ENCODE data around the gene CMBL. TPM values are rescaled to one million over a fixed set of nuclear protein-coding genes. Genes with fewer than 3 reads are reported as not detected.

CMBL gene
- total RNA-seq, 1 experiment from 2014 or later, result 12.6 TPM

GRCh38 chr5:10297646-10298204, 10.0 kb downstream of the CMBL start:
- peaks cover 5 to 10% of the 10 kb centered on the region in 2 experiments for H3K4me1 Mint-ChIP-seq
- no CpG with 5 or more reads among the region's 14 CpGs for WGBS (ENCODE audit: extremely low coverage, insufficient read length, low lambda C conversion rate)
- H3K4me1 ChIP-seq (ENCODE audit: insufficient read depth, low read length), result no peaks in the 10 kb centered on the region
- H3K23me2 ChIP-seq (ENCODE audit: insufficient read length, low read depth, low read length, poor library complexity, severe bottlenecking), result no peaks in the 10 kb centered on the region
- H4K20me1 ChIP-seq (ENCODE audit: control insufficient read depth, insufficient read depth, insufficient read length), result no peaks in the 10 kb centered on the region
- H3K27ac ChIP-seq (ENCODE audit: insufficient read length, low read depth, low read length), result no peak overlapping the region
- H3K27me3 ChIP-seq (ENCODE audit: insufficient read depth, low read length), result no peaks in the 10 kb centered on the region
- peak overlapping the region; percentile 58; the same call in 1 of the 2 replicates for H3K14ac ChIP-seq (ENCODE audit: insufficient read depth, low read length)
- peaks cover 2% of the 10 kb centered on the region for H3K79me2 ChIP-seq (ENCODE audit: insufficient read depth, low read length)
- no peaks in the 10 kb centered on the region for H3K27me3 Mint-ChIP-seq (ENCODE audit: low read depth)
- no peak overlapping the region for H3K23ac ChIP-seq (ENCODE audit: insufficient read length, low read depth, low read length)
- H3K56ac ChIP-seq (ENCODE audit: insufficient read length, low read depth, low read length), result no peak overlapping the region
- peak overlapping the region; percentile 10 for H3K9ac ChIP-seq (ENCODE audit: extremely low read depth, insufficient read length, low read length)
- no peak overlapping the region for H2AFZ ChIP-seq (ENCODE audit: low read length)
- H2AK5ac ChIP-seq (ENCODE audit: insufficient read length, low read length), result no peak overlapping the region
- H3K4me2 ChIP-seq (ENCODE audit: insufficient read depth, insufficient read length, low read length), result no peak overlapping the region
- no peak overlapping the region for H3T11ph ChIP-seq (ENCODE audit: low read length)
- peak overlapping the region in 2 of 3 experiments; percentile 41 to 89; a peak in 3 of 7 replicates for H3K27ac Mint-ChIP-seq
- H4K91ac ChIP-seq (ENCODE audit: insufficient read length, low read depth, low read length), result no peak overlapping the region
- no peak overlapping the region for H3K4ac ChIP-seq (ENCODE audit: low read depth, low read length)
- H3K9me3 Mint-ChIP-seq, result peaks cover 4% of the 10 kb centered on the region in 2 experiments; a peak in 4 of 5 replicates
- H3K4me3 Mint-ChIP-seq, result no peak overlapping the region; a peak in 1 of 5 replicates
- H2BK20ac ChIP-seq (ENCODE audit: low read depth, low read length, poor library complexity, severe bottlenecking), result no peak overlapping the region
- H3K79me1 ChIP-seq (ENCODE audit: insufficient read depth, low read depth, low read length, poor library complexity, severe bottlenecking), result no peaks in the 10 kb centered on the region
- peaks cover 7 to 16% (median 13%) of the 10 kb centered on the region in 3 experiments for H3K36me3 Mint-ChIP-seq (ENCODE audit: insufficient read depth in 1 of 3, low read depth in 3 of 3)
- no peak overlapping the region for H2BK15ac ChIP-seq (ENCODE audit: low read depth, low read length)
- H2BK12ac ChIP-seq (ENCODE audit: insufficient read length, low read depth, low read length), result no peak overlapping the region
- no peak overlapping the region for H2BK120ac ChIP-seq (ENCODE audit: low read depth, low read length, poor library complexity, severe bottlenecking)
- no peaks in the 10 kb centered on the region for H3K9me3 ChIP-seq (ENCODE audit: control insufficient read depth, low read depth, low read length)
- no peak overlapping the region for H2BK5ac ChIP-seq (ENCODE audit: insufficient read length, low read length)
- H3K18ac ChIP-seq (ENCODE audit: insufficient read length, low read depth, low read length), result no peak overlapping the region
- DNase-seq, result no peak
- TF ChIP-seq CTCF (conservative IDR thresholded peaks at IDR 0.05), result no peak
- no peak overlapping the region for H4K5ac ChIP-seq (ENCODE audit: insufficient read length, low read depth, low read length)
- no peak overlapping the region for H4K8ac ChIP-seq (replicated peaks; ENCODE audit: insufficient read length, low read depth, low read length)
